Loucy (cell line): ENCODE measurements around the gene CLDN20.

Experiments
- H2AFZ ChIP-seq: fragments of 200-600 bp; sonication (generic); 2 replicates; pipeline ENCODE4 v1.6.0; 2016; ENCODE audit warnings: antibody characterized with exemption, mild to moderate bottlenecking, low read length, moderate library complexity
- H3F3A ChIP-seq: fragments of 200-600 bp; 2 replicates; pipeline ENCODE4 v1.6.0; 2016; ENCODE audit warnings: antibody characterized with exemption, low read depth, mild to moderate bottlenecking
- H3K27me3 ChIP-seq: fragments of 200-600 bp; sonication (generic); 2 replicates; pipeline ENCODE4 v1.6.1; 2014; ENCODE audit warnings: low read length, mild to moderate bottlenecking; ENCODE audit not compliant: insufficient read depth, poor library complexity, severe bottlenecking
- H3K36me3 ChIP-seq: fragments of 200-600 bp; sonication (generic); 2 replicates; pipeline ENCODE4 v1.6.1; 2016; ENCODE audit warnings: low read length; ENCODE audit not compliant: insufficient read depth
- H3K4me1 ChIP-seq: fragments of 200-600 bp; sonication (generic); 2 replicates; pipeline ENCODE4 v1.5.1; 2014; ENCODE audit warnings: low read length, mild to moderate bottlenecking; ENCODE audit not compliant: insufficient read depth, poor library complexity, severe bottlenecking
- H3K4me2 ChIP-seq: fragments of 200-600 bp; sonication (generic); 2 replicates; pipeline ENCODE4 v1.6.0; 2014; ENCODE audit warnings: antibody characterized with exemption, low read length, low read depth, mild to moderate bottlenecking; ENCODE audit not compliant: poor library complexity, severe bottlenecking
- H3K4me3 ChIP-seq: fragments of 200-600 bp; sonication (generic); 2 replicates; pipeline ENCODE4 v1.5.1; 2014; ENCODE audit warnings: low read length, mild to moderate bottlenecking, mixed read lengths; ENCODE audit not compliant: poor library complexity, severe bottlenecking
- H3K79me2 ChIP-seq: fragments of 200-600 bp; sonication (generic); 2 replicates; pipeline ENCODE4 v1.6.1; 2014; ENCODE audit warnings: low read length; ENCODE audit not compliant: insufficient read depth
- H3K9ac ChIP-seq: fragments of 200-600 bp; sonication (generic); 2 replicates; pipeline ENCODE4 v1.6.0; 2014; ENCODE audit warnings: mild to moderate bottlenecking, low read depth, low read length, moderate library complexity; ENCODE audit not compliant: poor library complexity, severe bottlenecking
- H3K9me2 ChIP-seq: fragments of 200-600 bp; sonication (generic); replicated peaks from 2 replicates; pipeline ENCODE4 v1.6.1; 2016; ENCODE audit warnings: low read depth, low read length, mixed read lengths
- H3K9me3 ChIP-seq: fragments of 200-600 bp; sonication (generic); 2 replicates; pipeline ENCODE4 v1.6.1; 2014; ENCODE audit warnings: mild to moderate bottlenecking, antibody characterized with exemption, low read length, low read depth; ENCODE audit not compliant: insufficient read depth
- H4K20me1 ChIP-seq: fragments of 200-600 bp; sonication (generic); 2 replicates; pipeline ENCODE4 v1.6.0; 2014; ENCODE audit warnings: antibody characterized with exemption, low read length, mild to moderate bottlenecking; ENCODE audit not compliant: insufficient read depth, poor library complexity, severe bottlenecking
- EZH2phosphoT487 ChIP-seq: fragments of 200-600 bp; IDR thresholded peaks from 2 replicates; pipeline ENCODE4 v1.6.1; 2018; ENCODE audit warnings: antibody characterized with exemption, mild to moderate bottlenecking, moderate library complexity, borderline replicate concordance
- TF ChIP-seq, protein P1 (sequence below): fragments of 200-600 bp; sonication (generic); conservative IDR thresholded peaks from 2 replicates; pipeline ENCODE4 v1.5.1; 2014; ENCODE audit warnings: mild to moderate bottlenecking, antibody characterized with exemption, low read length

The CLDN20 gene

DNA sequence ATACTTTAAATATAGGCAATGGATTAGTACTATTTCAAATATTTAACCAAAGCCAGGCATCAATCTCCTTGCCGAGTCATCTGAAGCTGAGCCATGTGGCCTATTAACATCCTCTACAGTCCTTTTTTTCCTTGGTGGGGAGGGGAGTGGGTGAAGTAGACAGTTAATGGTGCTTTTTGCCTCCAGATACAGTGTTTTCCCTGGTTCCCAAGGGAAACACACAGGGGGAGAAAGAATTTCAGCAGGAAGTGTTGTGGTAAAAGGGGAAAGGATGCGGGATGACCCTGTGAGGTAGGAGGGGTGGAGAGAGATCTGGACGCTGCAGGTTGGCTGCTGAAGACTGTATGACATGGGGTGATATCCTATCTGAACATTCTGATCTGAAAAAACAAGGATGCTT, 9.6 kb downstream of the CLDN20 start:
- H3K4me2 ChIP-seq: no peak overlapping the region

DNA sequence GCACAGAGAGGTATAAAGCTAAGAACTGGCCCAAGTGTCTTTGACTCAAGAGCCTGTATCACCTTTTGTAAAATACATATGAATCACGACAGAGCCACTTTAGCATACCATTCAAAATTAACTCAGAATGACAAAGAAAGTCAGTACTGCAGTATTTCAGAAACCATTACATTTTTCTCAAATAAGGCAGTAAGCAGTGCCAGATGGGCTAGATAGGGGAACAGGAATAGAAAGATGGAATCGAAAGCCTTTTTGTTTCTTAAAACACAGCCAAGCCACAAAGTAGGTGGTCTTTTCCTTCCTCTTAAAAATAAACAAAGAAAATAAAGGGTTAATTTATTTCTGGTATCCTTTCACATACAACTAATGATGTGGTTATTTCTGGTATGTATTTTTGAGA, 10.3 kb downstream of the CLDN20 start:
- Histone ChIP-seq H3K4me1 (peaks cover 12% of the 10 kb centered on the region), H2AFZ (no peak overlapping the region), H3K36me3 (peaks cover 44% of the 10 kb centered on the region; the same call in 1 of the 2 replicates), H3K79me2 (no peaks in the 10 kb centered on the region), H3K9me2 (no peaks in the 10 kb centered on the region), H3K27me3 (no peaks in the 10 kb centered on the region), H3F3A (no peaks in the 10 kb centered on the region), H3K9ac (no peak overlapping the region), H3K9me3 (no peaks in the 10 kb centered on the region), H4K20me1 (no peaks in the 10 kb centered on the region), H3K4me3 (no peak overlapping the region), H3K4me2 (no peak overlapping the region)
- TF ChIP-seq, protein P1, sequence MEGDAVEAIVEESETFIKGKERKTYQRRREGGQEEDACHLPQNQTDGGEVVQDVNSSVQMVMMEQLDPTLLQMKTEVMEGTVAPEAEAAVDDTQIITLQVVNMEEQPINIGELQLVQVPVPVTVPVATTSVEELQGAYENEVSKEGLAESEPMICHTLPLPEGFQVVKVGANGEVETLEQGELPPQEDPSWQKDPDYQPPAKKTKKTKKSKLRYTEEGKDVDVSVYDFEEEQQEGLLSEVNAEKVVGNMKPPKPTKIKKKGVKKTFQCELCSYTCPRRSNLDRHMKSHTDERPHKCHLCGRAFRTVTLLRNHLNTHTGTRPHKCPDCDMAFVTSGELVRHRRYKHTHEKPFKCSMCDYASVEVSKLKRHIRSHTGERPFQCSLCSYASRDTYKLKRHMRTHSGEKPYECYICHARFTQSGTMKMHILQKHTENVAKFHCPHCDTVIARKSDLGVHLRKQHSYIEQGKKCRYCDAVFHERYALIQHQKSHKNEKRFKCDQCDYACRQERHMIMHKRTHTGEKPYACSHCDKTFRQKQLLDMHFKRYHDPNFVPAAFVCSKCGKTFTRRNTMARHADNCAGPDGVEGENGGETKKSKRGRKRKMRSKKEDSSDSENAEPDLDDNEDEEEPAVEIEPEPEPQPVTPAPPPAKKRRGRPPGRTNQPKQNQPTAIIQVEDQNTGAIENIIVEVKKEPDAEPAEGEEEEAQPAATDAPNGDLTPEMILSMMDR: no peak
- no peak for TF ChIP-seq EZH2phosphoT487

More for the DNA sequence above, 9.6 kb downstream of the CLDN20 start:
- peaks cover 38% of the 10 kb centered on the region; the same call in 1 of the 2 replicates for H3K36me3 ChIP-seq
- no peaks in the 10 kb centered on the region for H4K20me1 ChIP-seq
- H3K4me3 ChIP-seq: no peak overlapping the region
- no peak overlapping the region for H2AFZ ChIP-seq
- H3K79me2 ChIP-seq: no peaks in the 10 kb centered on the region
- peaks cover 12% of the 10 kb centered on the region for H3K4me1 ChIP-seq
- no peaks in the 10 kb centered on the region for H3K9me3 ChIP-seq
- H3K27me3 ChIP-seq: no peaks in the 10 kb centered on the region
- no peaks in the 10 kb centered on the region for H3K9me2 ChIP-seq
- no peak overlapping the region for H3K9ac ChIP-seq
- no peaks in the 10 kb centered on the region for H3F3A ChIP-seq
- TF ChIP-seq EZH2phosphoT487: no peak
- TF ChIP-seq, protein P1: no peak

GRCh38 chr6:155274533-155274932, 10.7 kb downstream of the CLDN20 start:
- H3K36me3 ChIP-seq: peaks cover 48% of the 10 kb centered on the region; the same call in 1 of the 2 replicates
- no peaks in the 10 kb centered on the region for H3K9me2 ChIP-seq
- H3K4me2 ChIP-seq: no peak overlapping the region
- H3F3A ChIP-seq: no peaks in the 10 kb centered on the region
- no peaks in the 10 kb centered on the region for H3K79me2 ChIP-seq
- no peaks in the 10 kb centered on the region for H4K20me1 ChIP-seq
- peaks cover 12% of the 10 kb centered on the region for H3K4me1 ChIP-seq
- no peak overlapping the region for H3K9ac ChIP-seq
- no peak overlapping the region for H2AFZ ChIP-seq
- H3K9me3 ChIP-seq: no peaks in the 10 kb centered on the region
- TF ChIP-seq, protein P1: no peak
- no peak for TF ChIP-seq EZH2phosphoT487
- no peak overlapping the region for H3K4me3 ChIP-seq
- no peaks in the 10 kb centered on the region for H3K27me3 ChIP-seq
